HepG2 (cell line): ENCODE results near the gene OSBPL2. TPM values are rescaled to one million over a fixed set of nuclear protein-coding genes. Genes with fewer than 3 reads are reported as not detected.

Experiments
- ATAC-seq: fragments of 200-7000 bp; cut with Tn5 transposase; 3 replicates; pipeline ENCODE4 v1.9.1; 2020; ENCODE audit warnings: mild to moderate bottlenecking, moderate library complexity
- BruUV-seq: library from RNA; stranded (reverse); fragments of 400-500 nt; replicated peaks from 2 replicates; lab custom pipeline; 2021; lab: Mats Ljungman, UMichigan
- CTCF ChIA-PET: fragments of 300-600 bp; formaldehyde crosslinking; extraction: SDS; loops from one replicate; lab custom pipeline; 2021; ENCODE audit warnings: low total read pairs, inconsistent platforms, low intra/inter-chr PET ratio; lab: Yijun Ruan, JAX
- POLR2A ChIA-PET: fragments of 350-600 bp; sonication (Branson Sonifier 250); formaldehyde crosslinking; loops from one replicate; lab custom pipeline; 2020; ENCODE audit warnings: antibody characterized with exemption, inconsistent platforms; lab: Yijun Ruan, JAX
- DNase-seq: peaks from one replicate; pipeline ENCODE4 v3.0.0-alpha.2; 2015; ENCODE audit warnings: low spot score
- FAIRE-seq: peaks from 3 replicates; lab custom pipeline; 2011; peaks lifted over from hg19 to GRCh38; lab: Jason Lieb, UNC
- H2AFZ ChIP-seq: one replicate; pipeline ENCODE4 v1.6.1; 2011; ENCODE audit warnings: low read length, inconsistent platforms
- H3K27ac ChIP-seq: fragments of 300-600 bp; 3 replicates; pipeline ENCODE4 v1.8.0; 2011; ENCODE audit warnings: mixed run types, mild to moderate bottlenecking, mixed read lengths, low read length, inconsistent platforms; ENCODE audit not compliant: insufficient read depth; ENCODE audit errors: extremely low read length
- H3K27me3 ChIP-seq, 2 experiments: fragments of 200-600 bp in 1 of 2; 2 replicates in 1 of 2; 3 replicates in 1 of 2; pipeline versions ENCODE4 v1.6.0 to v1.8.0; 2011; ENCODE audit warnings: low read length in 2 of 2, mild to moderate bottlenecking in 2 of 2, moderate library complexity in 2 of 2, inconsistent platforms in 1 of 2; ENCODE audit not compliant: insufficient read depth in 2 of 2, control insufficient read depth in 1 of 2
- H3K36me3 ChIP-seq, 2 experiments: fragments of 200-600 bp in 1 of 2; replicated peaks in 1 of 2; 2 replicates in 1 of 2; 3 replicates in 1 of 2; pipeline versions ENCODE4 v1.5.1 to v1.8.0; 2011; ENCODE audit warnings: low read length in 2 of 2, inconsistent platforms in 1 of 2; ENCODE audit not compliant: insufficient read depth in 2 of 2, control insufficient read depth in 1 of 2
- H3K4me1 ChIP-seq: 2 replicates; pipeline ENCODE4 v1.5.1; 2012; ENCODE audit warnings: low read length, inconsistent platforms; ENCODE audit not compliant: insufficient read depth
- H3K4me2 ChIP-seq: 2 replicates; pipeline ENCODE4 v1.6.0; 2011; ENCODE audit warnings: low read depth, low read length, inconsistent platforms
- H3K4me3 ChIP-seq, 3 experiments: fragments of 200-600 bp in 1 of 3; sonication (generic), shearing (Covaris generic) in 1 of 3; replicated peaks in 1 of 3; 2 replicates each; pipeline ENCODE4 v1.5.1; 2011 to 2016; ENCODE audit warnings: low read length in 3 of 3, inconsistent platforms in 2 of 3, low read depth in 2 of 3, mild to moderate bottlenecking in 2 of 3, control low read depth in 1 of 3, mixed read lengths in 1 of 3; ENCODE audit not compliant: insufficient read depth in 1 of 3
- H3K79me2 ChIP-seq: one replicate; pipeline ENCODE4 v1.6.1; 2011; ENCODE audit warnings: low read length, inconsistent platforms; ENCODE audit not compliant: insufficient read depth
- H3K9ac ChIP-seq: 2 replicates; pipeline ENCODE4 v1.6.0; 2011; ENCODE audit warnings: mild to moderate bottlenecking, low read depth, low read length, inconsistent platforms; ENCODE audit not compliant: insufficient read depth
- H3K9me3 ChIP-seq: 2 replicates; pipeline ENCODE4 v1.5.1; 2012; ENCODE audit warnings: mild to moderate bottlenecking, low read length
- H4K20me1 ChIP-seq: 2 replicates; pipeline ENCODE4 v1.6.0; 2011; ENCODE audit warnings: inconsistent platforms, mild to moderate bottlenecking, low read length, moderate library complexity; ENCODE audit not compliant: insufficient read depth
- GLI4 ChIP-seq: sonication (generic); formaldehyde crosslinking; IDR thresholded peaks from 2 replicates; pipeline ENCODE4 v1.5.1; 2020; ENCODE audit warnings: missing genetic modification reagents, mild to moderate bottlenecking, moderate library complexity, borderline replicate concordance
- NFE2L1 ChIP-seq: sonication (generic); formaldehyde crosslinking; IDR thresholded peaks from 2 replicates; pipeline ENCODE4 v1.4.0; 2020; ENCODE audit warnings: missing genetic modification reagents, mild to moderate bottlenecking, borderline replicate concordance
- PCBP1 ChIP-seq: fragments of 200-400 bp; formaldehyde crosslinking; IDR thresholded peaks from 2 replicates; pipeline ENCODE4 v1.6.1; 2017; ENCODE audit warnings: mild to moderate bottlenecking, low read depth, low read length, borderline replicate concordance
- RBFOX2 ChIP-seq: fragments of 200-400 bp; formaldehyde crosslinking; IDR thresholded peaks from 2 replicates; pipeline ENCODE4 v1.6.1; 2017; ENCODE audit warnings: low read depth, mild to moderate bottlenecking, low read length
- TBX3 ChIP-seq: fragments of 450-650 bp; IDR thresholded peaks from 2 replicates; pipeline ENCODE4 v1.6.1; 2017; ENCODE audit warnings: antibody characterized with exemption, mild to moderate bottlenecking, inconsistent platforms, borderline replicate concordance
- ZBTB3 ChIP-seq: sonication (generic); formaldehyde crosslinking; IDR thresholded peaks from 2 replicates; pipeline ENCODE4 v1.4.0; 2020; ENCODE audit warnings: low read depth, mild to moderate bottlenecking, moderate library complexity, missing genetic modification reagents, borderline replicate concordance
- ZFP62 ChIP-seq: sonication (generic); formaldehyde crosslinking; IDR thresholded peaks from 2 replicates; pipeline ENCODE4 v1.4.0; 2020; ENCODE audit warnings: missing genetic modification reagents
- ZNF225 ChIP-seq: sonication (generic); formaldehyde crosslinking; IDR thresholded peaks from 2 replicates; pipeline ENCODE4 v1.4.0; 2020; ENCODE audit warnings: mild to moderate bottlenecking, missing genetic modification reagents
- ZNF329 ChIP-seq: sonication (generic); formaldehyde crosslinking; IDR thresholded peaks from 2 replicates; pipeline ENCODE4 v1.9.0; 2021; ENCODE audit warnings: low read depth, mild to moderate bottlenecking, missing genetic modification reagents
- ZNF468 ChIP-seq: sonication (generic); formaldehyde crosslinking; IDR thresholded peaks from 2 replicates; pipeline ENCODE4 v1.8.0; 2022; ENCODE audit warnings: mild to moderate bottlenecking, moderate library complexity, missing genetic modification reagents
- ZNF607 ChIP-seq: sonication (generic); formaldehyde crosslinking; IDR thresholded peaks from 2 replicates; pipeline ENCODE4 v1.5.1; 2020; ENCODE audit warnings: missing genetic modification reagents, mild to moderate bottlenecking, borderline replicate concordance
- ZNF776 ChIP-seq: sonication (generic); formaldehyde crosslinking; IDR thresholded peaks from 2 replicates; pipeline ENCODE4 v1.4.0; 2020; ENCODE audit warnings: mild to moderate bottlenecking, missing genetic modification reagents
- WGBS: methylation state at CpG from one replicate; pipeline ENCODE4 v1.1.6; 2017; ENCODE audit warnings: low lambda C conversion rate; 5-methylcytosine and 5-hydroxymethylcytosine counted together
- in situ Hi-C: cut with HindIII; loops from 2 replicates; pipeline ENCODE4 v1.10.0; 2017; ENCODE audit warnings: low pct_unique_long_range_greater_than_20kb; ENCODE audit not compliant: extremely low pct_ligation_motif_present
- intact Hi-C: fragments of 100-400 bp; cut with micrococcal nuclease; formaldehyde crosslinking; loops from one replicate; pipeline ENCODE4 v1.10.0; 2022; ENCODE audit not compliant: unreplicated experiment
- polyA plus RNA-seq, 8 experiments: library from polyadenylated mRNA; depleted of rRNA in 3 of 8; stranded (reverse) in 7 of 8; unstranded in 1 of 8; fragments of >200 nt; fragmentation: Illumina TruSeq in 4 of 8; extraction: Trizol in 4 of 8; gene quantifications; 2 replicates each; pipeline versions ENCODE4 v1.2.1 to v1.2.3, GENCODE V29; 2011 to 2016; ENCODE audit warnings: low read depth in 4 of 8, missing spikeins in 1 of 8, mixed read lengths in 1 of 8; ENCODE audit not compliant: insufficient read depth in 1 of 8
- total RNA-seq, 5 experiments: library from RNA; depleted of rRNA; stranded (reverse); fragments of >200 nt; fragmentation: Illumina TruSeq; extraction: Trizol; gene quantifications; 2 replicates each; pipeline ENCODE4 v1.2.3, GENCODE V29; 2016; ENCODE audit warnings: low read depth in 1 of 5
- TF ChIP-seq, protein P1 (sequence below): sonication (generic); formaldehyde crosslinking; IDR thresholded peaks from 2 replicates; pipeline ENCODE4 v1.4.0; 2020; ENCODE audit warnings: missing genetic modification reagents
- TF ChIP-seq, protein P2 (sequence below): sonication (generic); formaldehyde crosslinking; IDR thresholded peaks from 2 replicates; pipeline ENCODE4 v1.5.0; 2020; ENCODE audit warnings: mild to moderate bottlenecking, missing genetic modification reagents

OSBPL2 gene
- total and polyA plus RNA-seq, 2 of the 13 experiments (the other 11 are each of a cell fraction or from before 2014, with no cell fraction given): 18.5 to 37.4 TPM

DNA sequence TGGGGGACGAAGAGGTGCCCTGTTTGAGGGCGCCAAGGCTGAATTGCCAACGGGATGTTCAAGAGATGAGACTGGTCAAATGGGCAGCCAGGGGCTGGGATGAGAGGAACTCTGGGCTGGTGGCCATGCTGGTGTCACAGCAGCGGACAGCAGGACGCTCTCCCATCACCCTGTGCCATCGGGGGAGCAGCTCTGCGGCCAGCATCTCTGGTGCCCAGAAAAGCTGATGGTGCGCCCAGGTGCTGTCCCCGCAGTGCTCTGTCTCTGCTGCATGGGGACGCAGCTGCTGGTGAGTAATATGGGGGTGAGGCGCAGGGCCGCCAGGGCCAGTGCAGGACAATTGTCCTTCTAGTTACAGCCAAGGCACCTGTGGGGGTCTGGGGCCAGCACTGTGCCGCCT lies 13.3 kb upstream of the OSBPL2 start (continued):
- TF ChIP-seq, protein P1, sequence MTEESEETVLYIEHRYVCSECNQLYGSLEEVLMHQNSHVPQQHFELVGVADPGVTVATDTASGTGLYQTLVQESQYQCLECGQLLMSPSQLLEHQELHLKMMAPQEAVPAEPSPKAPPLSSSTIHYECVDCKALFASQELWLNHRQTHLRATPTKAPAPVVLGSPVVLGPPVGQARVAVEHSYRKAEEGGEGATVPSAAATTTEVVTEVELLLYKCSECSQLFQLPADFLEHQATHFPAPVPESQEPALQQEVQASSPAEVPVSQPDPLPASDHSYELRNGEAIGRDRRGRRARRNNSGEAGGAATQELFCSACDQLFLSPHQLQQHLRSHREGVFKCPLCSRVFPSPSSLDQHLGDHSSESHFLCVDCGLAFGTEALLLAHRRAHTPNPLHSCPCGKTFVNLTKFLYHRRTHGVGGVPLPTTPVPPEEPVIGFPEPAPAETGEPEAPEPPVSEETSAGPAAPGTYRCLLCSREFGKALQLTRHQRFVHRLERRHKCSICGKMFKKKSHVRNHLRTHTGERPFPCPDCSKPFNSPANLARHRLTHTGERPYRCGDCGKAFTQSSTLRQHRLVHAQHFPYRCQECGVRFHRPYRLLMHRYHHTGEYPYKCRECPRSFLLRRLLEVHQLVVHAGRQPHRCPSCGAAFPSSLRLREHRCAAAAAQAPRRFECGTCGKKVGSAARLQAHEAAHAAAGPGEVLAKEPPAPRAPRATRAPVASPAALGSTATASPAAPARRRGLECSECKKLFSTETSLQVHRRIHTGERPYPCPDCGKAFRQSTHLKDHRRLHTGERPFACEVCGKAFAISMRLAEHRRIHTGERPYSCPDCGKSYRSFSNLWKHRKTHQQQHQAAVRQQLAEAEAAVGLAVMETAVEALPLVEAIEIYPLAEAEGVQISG (CRISPR knock-in tag): no peak
- TF ChIP-seq RBFOX2 (no peak), ZFP62 (no peak), ZNF607 (CRISPR knock-in tag) (no peak), ZBTB3 (CRISPR knock-in tag) (no peak), NFE2L1 (CRISPR knock-in tag) (no peak)

DNA sequence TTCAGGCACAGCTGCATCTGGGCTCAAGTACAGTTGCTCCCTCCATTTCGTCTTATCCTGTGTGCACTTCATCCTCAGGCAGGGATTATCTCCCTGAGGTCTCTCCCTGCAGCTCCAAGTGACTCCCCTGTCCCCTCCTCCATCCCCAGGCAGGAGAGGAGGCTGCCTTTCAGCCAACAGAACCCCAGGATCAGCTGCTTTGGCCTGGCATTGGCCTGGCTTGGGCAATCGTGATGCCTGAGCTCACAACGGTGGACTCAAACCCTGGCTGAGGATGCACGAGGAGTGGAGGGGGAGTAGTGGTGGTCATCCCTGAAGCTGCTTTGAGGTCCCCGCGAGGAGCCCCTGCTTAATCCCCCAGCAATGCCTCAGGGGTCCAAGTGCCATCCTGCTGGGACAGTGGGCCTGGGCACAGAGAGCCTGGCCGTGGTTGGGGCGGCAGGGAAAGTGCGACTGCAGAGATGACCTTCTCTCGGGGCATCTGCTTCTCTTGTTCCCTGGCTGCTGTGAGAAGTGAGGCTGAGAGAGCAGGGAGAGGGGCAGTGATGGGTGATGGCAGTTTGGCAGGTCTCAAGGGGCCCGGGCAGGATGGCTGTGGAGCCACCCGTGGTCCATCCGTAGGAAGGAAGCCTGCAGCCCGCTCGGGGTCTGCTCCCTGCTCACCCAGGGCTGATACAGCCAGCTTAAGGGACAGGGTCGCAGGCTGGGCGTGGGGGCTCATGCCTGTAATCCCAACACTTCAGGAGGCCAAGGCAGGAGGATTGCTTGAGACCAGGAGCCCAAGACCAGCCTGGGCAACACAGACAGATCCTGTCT lies 12.3 kb upstream of the OSBPL2 start:
- no peak overlapping the region for H2AFZ ChIP-seq
- no peaks in the 10 kb centered on the region for H3K9me3 ChIP-seq
- no peak for FAIRE-seq
- peaks cover 51 to 82% of the 10 kb centered on the region in 2 experiments for H3K27me3 ChIP-seq
- no peaks in the 10 kb centered on the region for H3K36me3 ChIP-seq
- no peak for TF ChIP-seq ZNF468 (CRISPR knock-in tag)
- TF ChIP-seq TBX3: 0 out of 2 replicates have a peak, but pooled peaks have one; percentile 8
- no peak for TF ChIP-seq GLI4 (CRISPR knock-in tag)
- TF ChIP-seq, protein P2, sequence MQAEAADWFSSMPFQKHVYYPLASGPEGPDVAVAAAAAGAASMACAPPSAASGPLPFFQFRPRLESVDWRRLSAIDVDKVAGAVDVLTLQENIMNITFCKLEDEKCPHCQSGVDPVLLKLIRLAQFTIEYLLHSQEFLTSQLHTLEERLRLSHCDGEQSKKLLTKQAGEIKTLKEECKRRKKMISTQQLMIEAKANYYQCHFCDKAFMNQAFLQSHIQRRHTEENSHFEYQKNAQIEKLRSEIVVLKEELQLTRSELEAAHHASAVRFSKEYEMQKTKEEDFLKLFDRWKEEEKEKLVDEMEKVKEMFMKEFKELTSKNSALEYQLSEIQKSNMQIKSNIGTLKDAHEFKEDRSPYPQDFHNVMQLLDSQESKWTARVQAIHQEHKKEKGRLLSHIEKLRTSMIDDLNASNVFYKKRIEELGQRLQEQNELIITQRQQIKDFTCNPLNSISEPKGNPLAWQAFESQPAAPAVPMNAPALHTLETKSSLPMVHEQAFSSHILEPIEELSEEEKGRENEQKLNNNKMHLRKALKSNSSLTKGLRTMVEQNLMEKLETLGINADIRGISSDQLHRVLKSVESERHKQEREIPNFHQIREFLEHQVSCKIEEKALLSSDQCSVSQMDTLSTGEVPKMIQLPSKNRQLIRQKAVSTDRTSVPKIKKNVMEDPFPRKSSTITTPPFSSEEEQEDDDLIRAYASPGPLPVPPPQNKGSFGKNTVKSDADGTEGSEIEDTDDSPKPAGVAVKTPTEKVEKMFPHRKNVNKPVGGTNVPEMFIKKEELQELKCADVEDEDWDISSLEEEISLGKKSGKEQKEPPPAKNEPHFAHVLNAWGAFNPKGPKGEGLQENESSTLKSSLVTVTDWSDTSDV (CRISPR knock-in tag): peak; percentile 69; the same call in 1 of the 2 replicates
- TF ChIP-seq PCBP1: no peak
- TF ChIP-seq ZNF329 (CRISPR knock-in tag): 0 out of 2 replicates have a peak, but pooled peaks have one; percentile 31
- 0 out of 2 replicates have a peak, but pooled peaks have one; percentile 28 for TF ChIP-seq ZNF776 (CRISPR knock-in tag)
- no peak for TF ChIP-seq ZNF225 (CRISPR knock-in tag)
- ChIA-PET CTCF (no interaction called here), POLR2A (no interaction called here)
- H3K79me2 ChIP-seq: no peaks in the 10 kb centered on the region
- no peak overlapping the region for H3K9ac ChIP-seq
- H3K27ac ChIP-seq: no peak overlapping the region
- no peak overlapping the region for H3K4me3 ChIP-seq
- no peak for ATAC-seq
- WGBS: 33% methylated on average over 17 of the region's 17 CpGs
- DNase-seq: no peak
- peaks cover 20% of the 10 kb centered on the region; the same call in 1 of the 2 replicates for H4K20me1 ChIP-seq
- in situ Hi-C loops: no loop called here
- no peak overlapping the region for H3K4me2 ChIP-seq
- intact Hi-C loops: no loop called here
- H3K4me1 ChIP-seq: peaks cover 24% of the 10 kb centered on the region
- BruUV-seq: no TSS peak
